K562 (cell line): ENCODE data around the gene VKORC1.

ENCODE experiments used
- CTCF ChIP-seq, 3 experiments: IDR thresholded peaks in 2 of 3; conservative IDR thresholded peaks in 1 of 3; 2 replicates each; pipeline ENCODE4 v1.5.1; 2011 to 2012; ENCODE audit warnings: low read length in 3 of 3, mild to moderate bottlenecking in 3 of 3, control low read depth in 2 of 3, improper control_type of control experiment in 1 of 3, inconsistent platforms in 1 of 3, low read depth in 1 of 3, mixed read lengths in 1 of 3, moderate library complexity in 1 of 3; ENCODE audit not compliant: insufficient read depth in 2 of 3
- FOXP1 ChIP-seq: sonication (generic); formaldehyde crosslinking; IDR thresholded peaks from 2 replicates; pipeline ENCODE4 v1.8.0; 2022; ENCODE audit warnings: mild to moderate bottlenecking, missing genetic modification reagents
- HDAC8 ChIP-seq: fragments of 450-650 bp; IDR thresholded peaks from 2 replicates; pipeline ENCODE4 v1.6.1; 2016; ENCODE audit warnings: mild to moderate bottlenecking, missing genetic modification characterization, moderate library complexity, missing compliant biosample characterization
- HMG20B ChIP-seq: fragments of 250-450 bp; sonication (Bioruptor Pico); IDR thresholded peaks from 2 replicates; pipeline ENCODE4 v1.5.0; 2021; ENCODE audit warnings: mild to moderate bottlenecking
- NFIC ChIP-seq: fragments of 450-650 bp; IDR thresholded peaks from 2 replicates; pipeline ENCODE4 v1.6.1; 2017; ENCODE audit warnings: mild to moderate bottlenecking, inconsistent platforms
- SMARCA4 ChIP-seq: fragments of 450-650 bp; IDR thresholded peaks from 2 replicates; pipeline ENCODE4 v1.6.1; 2016
- SP2 ChIP-seq: IDR thresholded peaks from 2 replicates; pipeline ENCODE4 v1.6.1; 2011; ENCODE audit warnings: mild to moderate bottlenecking, low read depth, low read length, moderate library complexity; ENCODE audit not compliant: poor library complexity, severe bottlenecking; ENCODE audit errors: extremely low read depth
- TAF1 ChIP-seq: IDR thresholded peaks from 2 replicates; pipeline ENCODE4 v1.6.1; 2011; ENCODE audit warnings: mild to moderate bottlenecking, low read length, moderate library complexity; ENCODE audit not compliant: insufficient read depth, control insufficient read depth, severe bottlenecking; ENCODE audit errors: extremely low read depth
- TRIM28 ChIP-seq: fragments of 450-650 bp; IDR thresholded peaks from 2 replicates; pipeline ENCODE4 v1.6.1; 2017
- XRCC4 ChIP-seq: IDR thresholded peaks from one replicate; pipeline ENCODE4 v1.6.1; 2011; ENCODE audit not compliant: insufficient read depth, insufficient read length; ENCODE audit errors: extremely low read depth

- no peak for TF ChIP-seq HDAC8 (tag)
- no peak for TF ChIP-seq SP2
- no peak for TF ChIP-seq NFIC
- TF ChIP-seq XRCC4, result no peak
- TF ChIP-seq TAF1, result no peak
- no peak for TF ChIP-seq HMG20B (CRISPR knock-in tag)
- no peak for TF ChIP-seq FOXP1 (CRISPR knock-in tag)
- no peak for TF ChIP-seq TRIM28
- TF ChIP-seq CTCF (IDR thresholded peaks at IDR 0.05 in 2 of 3, conservative IDR thresholded peaks at IDR 0.05 in 1 of 3; ENCODE audit: insufficient read depth in 2 of 3, low read depth in 1 of 3, low read length in 3 of 3), result no peak
- TF ChIP-seq SMARCA4, result no peak
Observed at GRCh38 chr16:31079342-31079944, 15.2 kb downstream of the VKORC1 start.
